HG03280 (cell line): Measurements from ENCODE around the gene HJURP.

Source experiments
- ATAC-seq: cut with Tn5 transposase; IDR thresholded peaks from one replicate; pipeline ENCODE4 v1.9.1; 2021; ENCODE audit warnings: mild to moderate bottlenecking, moderate library complexity; ENCODE audit not compliant: unreplicated experiment

HJURP gene

DNA sequence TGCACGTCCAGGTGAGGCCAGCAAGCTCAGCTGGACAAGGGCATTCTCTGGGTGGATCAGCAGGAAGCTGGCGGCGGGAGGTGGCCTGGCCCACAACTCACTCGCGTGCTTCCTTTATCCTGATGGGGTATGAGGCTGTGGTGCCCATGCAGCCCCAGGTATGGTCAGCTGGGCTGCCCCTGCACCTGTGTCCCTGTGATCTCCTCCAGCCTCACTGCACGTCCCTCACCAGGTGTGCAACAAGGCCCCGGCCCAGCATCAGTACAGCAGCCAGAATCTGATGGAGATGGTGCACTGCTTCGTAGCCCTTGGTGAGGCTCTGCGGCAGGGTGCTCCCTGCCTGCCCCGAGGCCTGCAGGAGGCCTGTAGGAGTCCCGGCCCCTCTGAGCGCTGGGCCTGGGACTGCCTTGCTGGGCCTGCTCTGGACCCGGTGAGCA, 58.6 kb downstream of the HJURP start:
- no peak for ATAC-seq

DNA sequence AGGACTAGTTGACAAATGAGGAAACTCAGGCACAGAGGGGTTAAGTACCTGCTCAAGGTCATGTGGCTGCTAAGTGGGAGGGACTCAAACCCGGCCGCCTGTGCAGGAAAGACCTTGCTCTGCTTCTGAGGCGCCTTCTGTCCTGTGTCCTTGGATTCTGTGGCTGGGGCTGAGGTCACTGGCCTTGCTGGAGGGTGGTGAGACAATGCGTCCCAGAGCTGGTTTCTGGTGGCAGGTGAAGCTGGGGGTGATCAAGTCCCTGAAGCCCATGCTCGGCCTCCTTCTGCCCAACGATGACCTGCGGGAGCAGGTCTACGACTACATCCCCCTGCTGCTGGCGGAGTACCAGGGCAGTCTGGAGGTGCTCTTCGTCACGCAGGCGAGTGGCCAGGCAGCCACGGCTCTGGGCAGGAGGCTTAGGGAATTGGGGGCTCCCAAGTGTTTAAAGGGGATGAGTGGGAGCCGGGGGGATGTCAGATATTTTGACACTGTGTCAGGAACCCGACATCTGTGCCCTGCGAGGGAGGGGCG, 60.1 kb downstream of the HJURP start:
- ATAC-seq: no peak

DNA sequence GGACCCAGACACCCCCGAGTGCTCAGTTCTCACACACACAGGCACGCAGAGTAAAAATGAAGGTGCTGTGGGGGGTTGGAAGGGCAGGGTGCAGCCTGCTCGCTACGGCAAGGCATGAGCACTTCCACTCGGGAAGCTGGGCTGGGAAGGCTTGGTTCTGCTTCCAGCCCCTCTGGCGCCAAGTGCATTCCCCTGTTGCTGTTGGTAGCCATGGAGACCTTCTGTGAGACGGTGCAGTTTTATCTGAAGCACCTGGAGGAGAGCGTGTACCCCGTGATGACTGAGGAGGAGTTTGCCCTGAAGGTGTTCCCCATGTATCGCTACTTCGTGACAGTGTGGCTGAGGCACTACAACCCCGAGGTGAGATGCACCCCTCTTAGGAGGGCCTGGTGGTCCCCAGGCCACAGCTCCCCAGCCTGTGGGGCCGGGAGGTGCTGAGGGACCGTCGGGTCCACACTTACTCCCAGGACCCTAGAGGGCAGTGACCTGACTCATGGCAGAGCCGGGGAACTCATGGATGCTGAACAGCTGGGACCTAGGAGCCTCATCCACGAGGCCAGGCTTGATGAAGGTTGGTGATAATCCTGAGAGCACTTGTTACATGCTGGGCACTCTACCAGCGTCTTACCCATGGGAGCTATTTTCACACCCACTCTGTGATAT, 60.7 kb downstream of the HJURP start:
- ATAC-seq: no peak

DNA sequence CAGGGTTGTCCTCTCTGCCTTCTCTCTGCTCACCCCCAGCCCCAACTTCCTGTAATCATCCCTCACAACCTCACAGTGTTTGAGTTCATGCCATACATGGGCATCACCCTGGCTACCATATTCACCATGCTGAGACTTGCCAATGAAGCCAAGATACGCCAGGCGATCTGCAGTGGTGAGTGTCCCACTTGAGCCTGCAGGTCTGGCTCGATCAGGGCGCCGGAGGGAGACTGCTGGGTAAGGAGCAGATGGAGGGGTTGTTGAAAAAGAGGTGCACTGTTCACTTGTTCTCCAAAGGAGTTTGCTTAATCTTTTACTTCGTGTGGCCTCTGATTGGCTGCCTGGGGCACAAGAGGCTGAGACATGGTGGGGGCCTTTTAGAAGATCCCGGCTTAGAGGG, 61.6 kb downstream of the HJURP start:
- ATAC-seq: no peak

DNA sequence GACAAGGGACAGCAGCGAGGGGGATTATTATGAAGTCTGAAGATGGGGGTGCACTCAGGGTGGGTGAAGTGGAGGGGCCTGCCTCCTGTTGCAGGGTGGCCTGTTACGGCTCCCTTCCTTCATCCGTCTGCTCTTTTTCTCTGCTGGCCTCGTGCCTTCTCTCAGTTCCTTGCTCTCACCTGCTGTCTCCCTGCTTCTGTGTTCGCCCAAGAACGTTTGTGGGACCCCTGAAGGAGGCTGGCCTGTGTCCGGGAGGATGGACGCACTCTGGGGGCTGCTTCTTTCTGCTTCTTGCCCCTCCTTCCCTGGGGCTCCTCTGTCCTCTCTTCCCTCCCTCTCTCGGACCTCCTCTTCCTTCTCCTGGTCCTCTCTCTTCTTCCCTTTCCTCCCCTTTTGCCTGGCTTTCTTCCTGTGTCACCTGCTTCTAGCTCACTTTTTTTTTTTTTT, 62.4 kb downstream of the HJURP start:
- no peak for ATAC-seq

DNA sequence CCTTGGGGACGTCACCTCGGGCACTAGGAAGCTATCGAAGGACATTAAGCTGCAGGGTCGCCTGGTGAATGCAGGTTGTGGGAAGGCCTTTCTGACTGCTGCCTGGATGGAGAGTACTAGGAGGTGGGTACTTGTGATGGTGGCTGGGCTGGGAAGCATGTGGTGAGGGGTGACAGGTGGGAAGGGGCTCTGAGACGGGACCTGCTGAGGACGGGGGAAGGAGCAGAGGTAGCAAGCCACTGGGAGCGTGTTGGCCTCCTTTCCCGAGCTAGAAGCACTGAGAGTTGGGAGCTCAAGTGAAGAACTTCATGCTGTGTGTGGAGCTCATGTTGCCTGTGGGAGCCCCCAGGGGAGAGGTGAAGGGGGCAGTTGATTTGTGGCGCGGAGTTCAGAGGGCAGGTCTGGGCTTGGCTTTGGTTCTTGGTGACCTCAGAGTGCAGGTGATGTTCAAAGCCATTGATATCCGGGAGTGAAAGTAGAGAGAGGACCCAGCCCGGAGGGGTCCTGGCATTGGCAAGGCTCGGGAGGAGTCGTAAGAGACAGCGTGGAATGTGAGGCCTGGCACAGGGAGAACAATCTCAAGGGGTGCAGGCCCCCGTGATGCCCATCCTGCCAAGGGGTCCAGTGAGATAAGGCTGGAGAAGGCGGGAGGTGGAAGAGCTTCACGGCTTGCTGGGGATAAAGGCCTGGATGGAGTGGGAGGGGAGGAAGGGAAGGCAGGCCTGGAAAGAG, 63.0 kb downstream of the HJURP start:
- ATAC-seq: no peak

DNA sequence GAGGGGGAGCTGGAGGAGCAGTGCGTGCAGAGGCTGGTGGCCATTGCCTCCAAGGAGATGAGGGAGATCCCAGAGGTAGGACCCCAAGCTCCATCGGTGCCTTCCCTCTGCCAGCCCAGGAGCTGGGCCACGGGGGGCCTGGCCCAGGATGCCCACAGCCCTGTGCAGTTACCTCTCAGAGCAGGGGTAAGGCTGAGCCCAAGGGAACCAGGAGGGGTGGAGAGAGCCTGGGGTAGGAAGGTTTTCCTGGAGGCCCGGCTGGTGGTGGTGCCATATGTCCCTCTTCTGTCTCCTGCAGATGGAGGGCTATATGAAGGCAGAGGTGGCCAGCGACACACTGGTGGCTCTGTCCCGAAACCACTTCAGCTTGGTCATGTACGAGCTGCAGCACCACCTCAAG, 64.8 kb downstream of the HJURP start:
- no peak for ATAC-seq
